ENCODE results near the gene HOOK1.
"Not testable (repeated sequence)": the region's sequence is repeated elsewhere in the genome, so short reads cannot be mapped to it uniquely, and the experiment has no call there.

HOOK1 gene

DNA sequence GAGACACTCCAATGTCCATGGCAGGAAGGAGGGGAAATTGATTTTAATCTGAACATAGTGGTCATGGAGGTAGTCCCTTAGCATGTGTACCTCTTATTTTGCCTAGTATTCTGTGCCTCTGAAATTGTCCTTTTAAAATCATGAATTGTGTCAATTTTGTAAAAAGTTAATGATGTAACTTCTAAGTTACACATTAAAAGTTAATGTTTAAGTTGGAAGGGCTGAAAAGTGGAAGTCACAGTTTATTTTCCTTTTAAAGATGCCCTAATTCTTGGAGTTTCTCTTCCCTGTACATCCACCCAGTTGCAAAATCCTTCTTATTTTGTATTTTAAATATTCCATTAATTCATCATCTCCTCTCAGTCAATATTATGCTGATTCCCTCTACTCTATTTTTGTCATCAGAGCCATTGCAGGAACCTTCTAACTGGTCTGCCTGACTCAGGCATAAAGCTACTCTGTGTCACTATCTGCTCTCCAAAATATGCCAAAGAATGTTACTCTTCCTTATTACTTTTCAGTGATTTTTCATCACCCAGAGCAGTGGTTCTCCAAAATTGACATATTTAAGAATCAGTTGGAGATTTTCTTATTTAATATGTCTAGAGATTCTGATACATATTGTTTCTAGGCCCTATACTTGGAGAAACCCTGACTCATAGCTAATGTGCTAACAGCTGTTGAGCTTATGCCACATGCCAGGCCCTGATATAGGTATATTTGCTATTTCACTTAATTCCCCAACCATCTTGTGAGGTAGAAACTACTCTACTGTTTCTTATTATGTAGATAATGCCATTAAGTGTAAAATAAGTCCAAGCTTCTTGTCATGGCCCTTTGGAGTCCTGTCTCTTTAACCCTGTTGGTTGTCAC is 5.1 kb downstream of the HOOK1 start:
- in situ Hi-C loops (cut with HindIII; ENCODE audit: low sequenced_read_pairs) = no loop called here

DNA sequence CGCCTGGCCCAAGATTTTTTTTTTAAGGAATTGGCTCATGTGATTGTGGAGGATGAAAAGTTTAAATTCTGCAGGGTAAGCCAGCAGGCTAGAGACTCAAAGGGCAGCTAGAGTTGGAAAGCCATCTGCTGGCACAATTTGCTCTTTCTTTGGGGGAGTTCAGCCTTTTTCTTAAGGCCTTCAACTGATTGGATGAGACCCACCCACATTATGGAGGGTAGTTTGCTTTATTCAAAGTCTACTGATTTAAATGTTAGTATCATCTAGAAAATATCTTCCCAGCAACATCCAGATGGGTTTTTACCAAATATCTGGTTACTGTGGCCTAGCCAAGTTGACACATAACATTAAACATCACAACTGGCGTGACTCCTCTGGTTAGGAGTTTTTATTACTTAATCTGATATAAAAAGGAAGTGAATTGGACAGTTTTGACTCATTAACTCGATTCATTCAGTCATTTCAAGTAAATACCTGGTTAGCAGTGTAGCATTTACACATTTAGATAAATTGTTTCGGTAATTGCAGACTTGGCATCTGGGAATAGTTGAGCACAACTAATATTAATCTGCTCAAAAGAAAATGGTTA is 12.4 kb downstream of the HOOK1 start:
- in situ Hi-C loops (cut with HindIII; ENCODE audit: low sequenced_read_pairs) = no loop called here

DNA sequence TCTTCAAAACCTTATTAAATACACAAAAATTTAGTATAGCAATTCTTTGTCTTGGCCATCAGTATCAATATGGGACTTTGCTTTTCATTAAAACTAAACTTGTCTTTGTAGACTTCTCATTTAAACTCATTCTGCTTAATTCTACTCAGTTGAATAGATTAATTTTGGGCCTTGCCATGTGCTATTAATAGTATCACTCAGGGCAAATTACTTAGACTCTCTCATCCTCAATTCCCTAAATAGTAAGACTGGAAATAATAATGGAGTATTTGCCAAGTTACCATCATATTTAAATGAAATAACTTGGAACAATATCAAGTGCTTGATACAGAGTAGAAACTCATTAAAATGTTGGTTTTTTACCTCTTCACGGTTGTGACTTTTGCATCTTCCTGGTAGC is 13.4 kb downstream of the HOOK1 start:
- in situ Hi-C loops (cut with HindIII; ENCODE audit: low sequenced_read_pairs) = no loop called here

DNA sequence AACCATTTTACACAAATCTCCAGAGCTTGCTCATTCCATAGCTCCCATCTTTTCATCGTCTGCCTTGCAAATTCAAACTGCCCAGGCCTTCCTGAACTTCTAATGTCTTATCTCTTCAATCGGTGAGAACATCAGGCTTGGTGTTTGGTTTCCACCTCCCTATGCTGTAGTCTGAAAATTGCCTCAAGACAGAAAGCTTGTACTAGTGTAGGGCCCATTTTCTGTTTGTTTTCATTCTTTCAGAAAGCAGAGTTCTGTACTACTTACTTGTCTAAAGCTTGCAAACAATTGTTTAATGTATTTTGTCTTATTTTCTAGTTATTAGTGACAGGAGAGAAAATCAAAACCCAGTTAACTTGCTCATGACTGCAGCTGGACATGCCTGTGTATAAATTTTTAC is 16.8 kb downstream of the HOOK1 start:
- in situ Hi-C loops (cut with HindIII; ENCODE audit: low sequenced_read_pairs) = no loop called here

DNA sequence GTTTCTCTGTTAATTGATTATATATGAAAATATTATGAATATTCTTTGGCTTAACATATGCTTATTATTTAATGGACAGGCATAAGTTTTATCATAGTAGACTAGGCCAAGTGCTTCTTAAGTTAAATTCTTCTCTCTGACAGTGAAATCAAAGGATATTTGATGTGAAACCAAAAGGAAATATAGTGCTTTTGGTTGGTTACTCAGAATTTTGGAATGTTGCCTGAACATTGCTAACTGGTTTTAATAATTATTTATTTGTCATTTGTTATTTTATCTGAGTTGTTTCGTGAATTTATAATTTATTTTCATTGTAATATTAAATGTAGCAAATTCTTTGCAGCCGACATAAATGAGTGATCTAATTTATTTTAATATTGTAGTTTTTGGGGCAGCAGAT is 18.3 kb downstream of the HOOK1 start:
- in situ Hi-C loops (cut with HindIII; ENCODE audit: low sequenced_read_pairs) = no loop called here

DNA sequence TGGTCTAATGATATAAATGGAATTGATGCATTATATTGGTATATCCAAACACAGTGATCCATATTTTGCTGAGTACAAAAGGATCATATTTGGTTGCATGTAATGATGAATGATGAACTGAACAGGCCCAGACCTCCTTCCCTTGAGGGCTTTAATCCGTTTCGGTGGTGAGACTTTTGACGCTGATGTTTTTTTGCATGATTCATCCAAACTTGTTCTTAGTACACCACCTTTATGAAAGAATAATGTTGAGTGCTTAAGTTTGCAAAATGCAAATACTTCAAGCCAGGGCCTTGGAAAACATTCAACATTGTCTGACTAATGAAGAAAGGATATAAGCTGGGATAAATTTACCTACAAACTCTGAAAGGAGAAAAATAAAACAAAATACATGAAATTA is 19.2 kb downstream of the HOOK1 start:
- in situ Hi-C loops (cut with HindIII; ENCODE audit: low sequenced_read_pairs) = no loop called here

DNA sequence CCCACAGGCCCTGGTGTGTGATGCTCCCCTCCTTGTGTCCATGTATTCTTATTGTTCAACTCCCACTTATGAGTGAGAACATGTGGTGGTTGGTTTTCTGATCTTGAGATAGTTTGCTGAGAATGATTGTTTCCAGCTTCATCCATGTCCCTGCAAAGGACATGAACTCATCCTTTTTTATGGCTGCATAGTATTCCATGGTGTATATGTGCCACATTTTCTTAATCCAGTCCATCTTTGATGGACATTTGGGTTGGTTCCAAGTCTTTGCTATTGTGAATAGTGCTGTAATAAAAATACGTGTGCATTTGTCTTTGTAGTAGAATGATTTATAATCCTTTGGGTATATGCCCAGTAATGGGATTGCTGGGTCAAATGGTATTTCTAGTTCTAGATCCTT is 23.1 kb downstream of the HOOK1 start:
- in situ Hi-C loops (cut with HindIII; ENCODE audit: low sequenced_read_pairs) = not testable (repeated sequence)

DNA sequence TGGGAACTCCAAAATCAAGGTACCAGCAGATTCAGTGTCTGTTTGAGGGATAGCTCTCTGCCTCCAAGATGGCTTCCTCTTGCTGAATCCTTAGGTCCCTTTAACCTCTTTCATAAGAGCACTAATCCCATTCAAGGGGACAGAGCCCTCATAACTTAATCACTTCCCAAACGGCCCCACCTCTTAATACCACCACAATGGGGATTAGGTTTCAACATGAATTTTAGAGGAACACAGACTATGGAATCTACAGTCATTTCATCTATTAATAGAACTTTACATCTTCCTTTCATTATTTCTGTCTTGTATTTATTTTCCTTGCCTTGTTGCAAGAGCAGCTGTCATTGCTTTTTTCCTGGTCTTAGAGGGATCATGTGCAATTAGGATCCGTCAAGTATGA is 30.3 kb downstream of the HOOK1 start:
- in situ Hi-C loops (cut with HindIII; ENCODE audit: low sequenced_read_pairs) = no loop called here

DNA sequence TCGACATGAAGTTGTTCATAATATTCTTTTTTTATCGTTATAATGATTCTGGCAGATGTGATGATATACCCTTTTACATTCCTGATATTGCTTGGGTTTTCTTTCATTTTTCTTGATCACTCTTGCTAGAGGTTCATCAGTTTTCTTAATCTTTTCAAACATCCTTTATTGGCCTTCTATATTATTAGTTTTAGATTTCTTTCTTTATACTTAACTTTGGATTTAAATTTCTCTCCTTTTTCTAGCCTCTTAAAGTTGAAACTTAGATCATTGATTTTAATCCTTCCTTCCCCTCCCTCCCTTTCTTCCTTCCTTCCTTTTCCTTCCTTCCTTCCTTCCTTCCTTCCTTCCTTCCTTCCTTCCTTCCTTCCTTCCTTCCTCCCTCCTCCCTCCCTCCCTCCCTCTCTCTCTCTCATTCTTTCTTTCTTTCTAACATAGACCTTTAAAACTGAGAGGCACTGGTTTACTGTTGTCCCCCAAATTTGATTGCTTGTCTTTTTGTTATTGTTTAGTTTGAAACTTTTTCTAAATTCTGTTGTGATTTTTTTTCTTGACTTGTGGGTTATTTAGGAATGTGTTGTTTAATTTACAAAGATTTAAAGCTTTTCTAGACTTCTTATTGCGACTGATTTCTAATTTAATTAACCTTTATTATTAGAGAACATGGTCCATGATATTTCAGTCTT is 31.6 kb downstream of the HOOK1 start:
- in situ Hi-C loops (cut with HindIII; ENCODE audit: low sequenced_read_pairs) = no loop called here

DNA sequence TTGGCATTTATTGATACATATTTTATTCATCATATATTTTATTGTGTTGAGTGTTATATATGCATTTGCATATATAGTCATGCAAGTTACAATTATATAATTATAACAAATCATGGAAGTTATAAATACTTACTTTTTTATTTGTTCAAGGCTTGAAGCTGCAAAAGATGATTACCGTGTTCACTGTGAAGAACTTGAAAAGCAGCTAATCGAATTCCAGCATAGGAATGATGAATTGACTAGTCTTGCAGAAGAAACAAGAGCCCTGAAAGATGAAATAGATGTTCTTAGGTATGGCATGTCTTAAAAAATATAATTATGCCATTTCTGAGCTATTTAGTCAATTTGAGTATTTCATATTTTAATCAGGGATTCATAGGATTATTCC is 32.1 kb downstream of the HOOK1 start:
- in situ Hi-C loops (cut with HindIII; ENCODE audit: low sequenced_read_pairs) = no loop called here

DNA sequence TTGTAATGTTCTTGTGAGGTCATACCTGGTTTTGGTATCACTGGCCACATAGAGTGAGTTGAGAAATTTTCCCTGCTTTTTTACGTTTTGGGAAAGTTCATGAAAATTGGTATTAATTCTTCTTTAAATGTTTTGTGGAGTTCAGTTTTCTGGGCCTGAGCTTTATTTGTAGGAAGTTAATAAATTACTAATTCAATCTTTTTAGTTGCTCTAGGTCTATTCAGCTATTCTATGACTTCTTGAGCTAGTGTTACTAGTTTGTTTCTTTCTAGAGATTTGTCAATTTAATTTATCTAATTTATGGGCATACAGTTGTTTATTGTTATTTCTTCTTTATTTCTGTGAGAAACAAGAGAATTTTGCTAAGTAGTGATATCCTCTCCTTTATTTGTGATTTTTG is 37.4 kb downstream of the HOOK1 start:
- in situ Hi-C loops (cut with HindIII; ENCODE audit: low sequenced_read_pairs) = no loop called here

DNA sequence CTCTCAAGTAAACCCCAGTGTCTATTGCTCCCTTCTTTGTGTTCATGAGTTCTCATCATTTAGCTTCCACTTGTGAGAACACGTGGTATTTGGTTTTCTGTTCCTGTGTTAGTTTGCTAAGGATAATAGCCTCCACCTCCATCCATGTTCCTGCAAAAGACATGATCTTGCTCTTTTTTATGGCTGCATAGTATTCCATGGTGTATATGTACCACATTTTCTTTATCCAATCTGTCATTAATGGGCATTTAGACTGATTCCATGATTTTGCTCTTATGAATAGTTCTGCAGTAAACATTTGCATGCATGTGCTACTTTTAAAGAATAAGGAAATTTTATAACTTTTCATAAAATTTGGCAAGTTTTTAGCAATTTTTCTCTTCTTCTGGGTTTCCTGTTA is 40.5 kb downstream of the HOOK1 start:
- in situ Hi-C loops (cut with HindIII; ENCODE audit: low sequenced_read_pairs) = not testable (repeated sequence)

DNA sequence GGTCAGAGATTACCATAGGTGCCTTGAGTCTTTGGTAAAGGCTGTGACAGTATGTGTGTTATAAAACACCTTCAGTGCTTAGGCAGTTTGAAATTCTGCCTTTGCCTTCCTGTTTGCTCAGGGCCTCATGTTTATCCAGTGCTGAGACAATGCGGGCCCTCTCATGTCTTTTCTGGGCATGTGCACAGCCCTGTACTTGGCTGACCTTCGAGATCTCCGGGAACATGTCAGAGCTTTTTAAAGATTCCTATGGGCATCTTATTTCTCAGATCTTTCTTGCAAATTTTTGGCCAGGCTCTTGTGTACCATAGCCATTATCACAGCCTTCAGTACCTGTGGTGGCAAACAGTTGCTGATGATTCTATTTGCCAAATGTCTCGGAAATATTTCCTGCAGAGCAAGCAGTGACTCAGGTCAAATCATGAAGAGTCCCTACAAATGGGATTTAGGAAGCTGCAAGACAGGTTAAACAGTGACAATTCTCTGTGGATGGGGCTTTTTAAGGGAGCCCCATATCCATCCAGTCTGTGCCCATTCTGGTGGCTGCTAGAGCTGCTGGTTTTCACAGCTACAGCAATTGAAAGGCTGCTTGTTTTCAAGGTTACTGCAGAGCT is 42.1 kb downstream of the HOOK1 start:
- in situ Hi-C loops (cut with HindIII; ENCODE audit: low sequenced_read_pairs) = no loop called here

DNA sequence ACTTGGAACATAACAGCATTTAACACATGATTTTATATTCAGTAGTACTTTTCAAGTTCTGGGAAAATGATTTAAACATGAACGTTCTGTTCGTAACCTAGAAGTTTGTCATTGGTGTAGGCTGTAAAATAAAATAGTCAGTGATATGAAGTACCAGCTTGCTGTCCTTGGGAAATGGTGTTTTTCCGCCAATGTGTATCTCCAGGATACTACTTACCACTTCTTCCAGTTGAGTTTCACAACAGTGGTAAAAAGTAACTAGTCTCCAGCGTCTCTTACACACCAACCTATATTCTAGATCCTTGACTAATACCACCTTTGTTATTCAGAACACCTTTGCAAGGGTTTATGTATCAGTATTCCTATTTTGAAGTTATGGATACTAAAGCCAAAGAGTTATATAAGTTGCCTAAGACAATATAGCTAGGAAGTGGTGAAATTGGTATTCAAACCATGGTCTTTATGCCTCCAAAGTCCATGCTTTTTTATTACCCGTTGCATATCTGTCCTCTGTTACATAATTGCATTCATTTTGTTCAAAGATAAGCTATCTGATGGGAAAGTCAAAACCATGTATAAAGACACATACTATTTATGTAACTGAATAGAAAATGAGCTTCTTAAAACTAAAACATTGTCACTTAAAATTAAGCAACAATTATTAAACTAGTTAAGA is 43.1 kb downstream of the HOOK1 start:
- in situ Hi-C loops (cut with HindIII; ENCODE audit: low sequenced_read_pairs) = no loop called here

DNA sequence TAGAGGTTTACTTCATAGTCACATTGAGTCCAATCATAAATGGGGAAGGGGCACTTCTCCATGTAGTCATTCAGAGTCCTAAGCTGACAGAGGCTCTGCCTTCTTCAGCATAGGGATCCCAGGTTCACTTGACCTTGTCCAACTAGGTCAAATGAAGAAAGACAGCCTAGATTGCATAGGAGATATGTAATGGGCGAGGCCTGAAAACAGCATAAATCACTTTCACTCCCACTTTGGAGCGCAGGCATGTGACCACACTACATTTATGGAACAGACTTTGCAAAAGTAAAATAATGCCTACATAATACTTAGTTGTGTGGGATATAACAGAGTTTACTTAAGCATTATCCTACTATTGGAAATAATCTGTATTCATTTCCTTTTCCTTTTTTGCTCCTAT is 51.7 kb downstream of the HOOK1 start:
- in situ Hi-C loops (cut with HindIII; ENCODE audit: low sequenced_read_pairs) = no loop called here

DNA sequence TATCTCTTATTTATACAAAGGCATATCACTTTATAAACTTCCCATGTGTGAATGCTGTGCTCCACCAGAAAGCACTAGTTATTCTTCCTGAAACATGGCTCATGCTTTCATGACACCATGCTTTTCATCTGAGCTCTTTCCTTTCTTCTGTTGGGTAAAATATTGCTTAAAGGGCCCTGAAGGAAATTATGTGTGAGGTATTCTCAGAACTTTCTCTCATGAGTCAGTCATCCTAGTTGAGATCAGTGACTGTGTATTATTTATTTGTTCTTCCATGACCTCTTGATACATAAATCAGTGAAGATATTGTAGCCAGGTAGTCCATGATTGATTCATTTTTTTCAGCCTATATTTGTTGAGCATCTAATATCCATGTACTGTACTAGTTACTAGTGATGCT is 57.0 kb downstream of the HOOK1 start:
- in situ Hi-C loops (cut with HindIII; ENCODE audit: low sequenced_read_pairs) = no loop called here

DNA sequence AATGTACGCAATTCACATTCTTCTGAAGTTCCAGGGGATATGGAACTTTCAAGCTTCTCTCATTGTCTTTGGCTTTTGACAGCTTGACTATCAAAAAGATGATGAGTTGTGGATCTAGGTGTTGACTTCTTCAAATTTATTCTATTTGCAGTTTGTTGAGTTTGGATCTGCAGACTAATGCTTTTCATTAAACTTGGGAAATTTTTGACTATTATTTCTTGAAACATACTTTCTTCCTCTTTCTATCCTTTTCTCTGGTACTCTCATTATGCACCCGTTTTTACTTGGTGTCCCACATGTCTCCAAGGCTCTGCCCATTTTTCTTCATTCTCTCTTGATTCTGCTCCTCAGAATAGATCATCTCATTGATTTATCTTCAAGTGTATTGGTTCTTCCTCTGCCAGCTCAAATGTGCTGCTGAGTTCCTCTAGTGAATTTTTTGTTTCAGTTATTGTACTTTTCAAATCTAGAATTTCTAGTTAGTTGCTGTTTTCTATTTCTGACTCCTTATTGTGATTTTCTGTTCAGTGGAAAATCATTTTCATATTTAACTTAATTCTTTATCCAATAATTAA is 62.4 kb downstream of the HOOK1 start:
- in situ Hi-C loops (cut with HindIII; ENCODE audit: low sequenced_read_pairs) = no loop called here

DNA sequence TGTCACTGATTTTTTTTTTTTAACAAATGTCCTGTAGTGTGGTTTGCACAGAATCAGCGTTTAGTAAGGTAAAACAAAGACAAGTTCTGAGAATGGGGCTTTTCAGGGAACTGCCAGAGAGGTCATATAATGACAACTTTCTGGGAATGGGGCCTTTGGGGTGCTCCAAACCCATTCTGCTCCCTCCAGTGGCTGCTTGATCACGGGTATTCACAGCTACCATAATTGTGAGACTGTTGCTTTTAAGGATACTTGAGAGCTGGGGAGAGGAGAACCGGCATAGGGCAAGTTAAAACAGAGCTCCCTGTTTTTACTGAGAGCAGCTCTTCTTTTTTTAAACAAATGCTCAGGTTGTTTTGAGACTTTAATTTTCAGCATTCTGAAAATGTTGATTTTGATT is 63.6 kb downstream of the HOOK1 start:
- in situ Hi-C loops (cut with HindIII; ENCODE audit: low sequenced_read_pairs) = no loop called here

DNA sequence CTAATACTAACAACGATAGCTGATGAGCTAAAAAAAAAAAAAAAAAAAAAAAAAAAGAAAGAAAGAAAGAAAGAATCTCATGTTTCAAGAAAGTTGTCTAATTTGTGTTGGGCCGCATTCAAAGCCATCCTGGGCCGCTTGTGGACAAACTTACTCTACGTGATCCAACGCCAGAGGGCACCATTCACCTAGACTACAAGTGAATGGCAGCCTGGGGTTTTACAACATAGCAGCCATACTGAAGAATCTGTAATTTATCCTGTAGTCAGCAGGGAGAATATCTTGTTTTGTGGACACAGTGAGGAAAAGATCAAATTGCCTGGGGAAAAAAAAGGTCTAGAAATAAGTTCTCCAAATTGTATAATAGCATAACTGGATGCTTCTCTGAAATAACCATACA is 64.8 kb downstream of the HOOK1 start:
- in situ Hi-C loops (cut with HindIII; ENCODE audit: low sequenced_read_pairs) = no loop called here

DNA sequence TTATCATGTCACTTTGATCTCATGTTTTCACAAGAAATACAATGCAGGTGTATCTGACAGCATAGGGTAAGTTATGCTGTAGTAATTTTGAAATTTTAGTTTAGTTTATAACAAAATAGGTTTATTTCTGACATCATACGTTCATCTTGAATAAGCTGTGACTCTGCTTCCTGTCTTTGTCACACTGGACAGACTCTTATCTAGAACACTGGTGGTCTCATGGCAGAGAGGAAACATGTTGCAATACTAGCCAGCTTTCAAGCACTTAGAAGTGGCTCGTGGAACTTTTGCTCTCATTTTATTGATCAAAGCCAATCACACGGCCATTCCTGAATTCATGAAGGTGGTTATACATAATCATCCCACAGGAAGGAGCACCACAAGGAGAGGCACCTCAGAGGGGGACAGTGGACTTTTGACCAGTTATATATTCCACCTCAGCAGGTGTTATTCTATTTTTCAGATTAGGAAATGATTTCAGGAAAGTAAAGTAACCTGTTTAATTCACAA is 65.3 kb downstream of the HOOK1 start:
- in situ Hi-C loops (cut with HindIII; ENCODE audit: low sequenced_read_pairs) = loop anchor here (5.0 kb wide), 1 partner anchor 72 kb away; no protein-coding TSS in a partner anchor
